HepG2 (cell line): ENCODE measurements around the gene AFF2. TPM values are rescaled to one million over a fixed set of nuclear protein-coding genes. Genes with fewer than 3 reads are reported as not detected.

Experiments
- ATAC-seq: fragments of 200-7000 bp; cut with Tn5 transposase; 3 replicates; pipeline ENCODE4 v1.9.1; 2020; ENCODE audit warnings: mild to moderate bottlenecking, moderate library complexity
- BruUV-seq: library from RNA; stranded (reverse); fragments of 400-500 nt; replicated peaks from 2 replicates; lab custom pipeline; 2021; lab: Mats Ljungman, UMichigan
- CTCF ChIA-PET: fragments of 300-600 bp; formaldehyde crosslinking; extraction: SDS; loops from one replicate; lab custom pipeline; 2021; ENCODE audit warnings: low total read pairs, inconsistent platforms, low intra/inter-chr PET ratio; lab: Yijun Ruan, JAX
- POLR2A ChIA-PET: fragments of 350-600 bp; sonication (Branson Sonifier 250); formaldehyde crosslinking; loops from one replicate; lab custom pipeline; 2020; ENCODE audit warnings: antibody characterized with exemption, inconsistent platforms; lab: Yijun Ruan, JAX
- DNase-seq: peaks from one replicate; pipeline ENCODE4 v3.0.0-alpha.2; 2015; ENCODE audit warnings: low spot score
- FAIRE-seq: peaks from 3 replicates; lab custom pipeline; 2011; peaks lifted over from hg19 to GRCh38; lab: Jason Lieb, UNC
- H2AFZ ChIP-seq: one replicate; pipeline ENCODE4 v1.6.1; 2011; ENCODE audit warnings: low read length, inconsistent platforms
- H3K27ac ChIP-seq: fragments of 300-600 bp; 3 replicates; pipeline ENCODE4 v1.8.0; 2011; ENCODE audit warnings: mixed run types, mild to moderate bottlenecking, mixed read lengths, low read length, inconsistent platforms; ENCODE audit not compliant: insufficient read depth; ENCODE audit errors: extremely low read length
- H3K27me3 ChIP-seq, 2 experiments: fragments of 200-600 bp in 1 of 2; 2 replicates in 1 of 2; 3 replicates in 1 of 2; pipeline versions ENCODE4 v1.6.0 to v1.8.0; 2011; ENCODE audit warnings: low read length in 2 of 2, mild to moderate bottlenecking in 2 of 2, moderate library complexity in 2 of 2, inconsistent platforms in 1 of 2; ENCODE audit not compliant: insufficient read depth in 2 of 2, control insufficient read depth in 1 of 2
- H3K36me3 ChIP-seq, 2 experiments: fragments of 200-600 bp in 1 of 2; replicated peaks in 1 of 2; 2 replicates in 1 of 2; 3 replicates in 1 of 2; pipeline versions ENCODE4 v1.5.1 to v1.8.0; 2011; ENCODE audit warnings: low read length in 2 of 2, inconsistent platforms in 1 of 2; ENCODE audit not compliant: insufficient read depth in 2 of 2, control insufficient read depth in 1 of 2
- H3K4me1 ChIP-seq: 2 replicates; pipeline ENCODE4 v1.5.1; 2012; ENCODE audit warnings: low read length, inconsistent platforms; ENCODE audit not compliant: insufficient read depth
- H3K4me2 ChIP-seq: 2 replicates; pipeline ENCODE4 v1.6.0; 2011; ENCODE audit warnings: low read depth, low read length, inconsistent platforms
- H3K4me3 ChIP-seq, 3 experiments: fragments of 200-600 bp in 1 of 3; sonication (generic), shearing (Covaris generic) in 1 of 3; replicated peaks in 1 of 3; 2 replicates each; pipeline ENCODE4 v1.5.1; 2011 to 2016; ENCODE audit warnings: low read length in 3 of 3, inconsistent platforms in 2 of 3, low read depth in 2 of 3, mild to moderate bottlenecking in 2 of 3, control low read depth in 1 of 3, mixed read lengths in 1 of 3; ENCODE audit not compliant: insufficient read depth in 1 of 3
- H3K79me2 ChIP-seq: one replicate; pipeline ENCODE4 v1.6.1; 2011; ENCODE audit warnings: low read length, inconsistent platforms; ENCODE audit not compliant: insufficient read depth
- H3K9ac ChIP-seq: 2 replicates; pipeline ENCODE4 v1.6.0; 2011; ENCODE audit warnings: mild to moderate bottlenecking, low read depth, low read length, inconsistent platforms; ENCODE audit not compliant: insufficient read depth
- H3K9me3 ChIP-seq: 2 replicates; pipeline ENCODE4 v1.5.1; 2012; ENCODE audit warnings: mild to moderate bottlenecking, low read length
- H4K20me1 ChIP-seq: 2 replicates; pipeline ENCODE4 v1.6.0; 2011; ENCODE audit warnings: inconsistent platforms, mild to moderate bottlenecking, low read length, moderate library complexity; ENCODE audit not compliant: insufficient read depth
- CEBPB ChIP-seq: IDR thresholded peaks from 2 replicates; pipeline ENCODE4 v1.6.1; 2011; ENCODE audit warnings: low read depth, low read length, improper control_type of control experiment, borderline replicate concordance
- CREB1 ChIP-seq, 2 experiments: fragments of 450-650 bp in 1 of 2; IDR thresholded peaks; 2 replicates each; pipeline ENCODE4 v1.6.1; 2016 to 2017; ENCODE audit warnings: control low read depth in 1 of 2, mild to moderate bottlenecking in 1 of 2, missing compliant biosample characterization in 1 of 2, missing genetic modification characterization in 1 of 2
- EEA1 ChIP-seq: sonication (generic); formaldehyde crosslinking; IDR thresholded peaks from 2 replicates; pipeline ENCODE4 v1.5.1; 2020; ENCODE audit warnings: mild to moderate bottlenecking, missing genetic modification reagents, borderline replicate concordance
- GMEB1 ChIP-seq: sonication (generic); formaldehyde crosslinking; IDR thresholded peaks from 2 replicates; pipeline ENCODE4 v1.5.1; 2020; ENCODE audit warnings: missing genetic modification reagents, mild to moderate bottlenecking, borderline replicate concordance
- MBNL3 ChIP-seq: fragments of 250-450 bp; sonication (Bioruptor Pico); conservative IDR thresholded peaks from 2 replicates; pipeline ENCODE4 v1.8.0; 2022; ENCODE audit warnings: mild to moderate bottlenecking, inconsistent platforms
- NR2F6 ChIP-seq, 2 experiments: IDR thresholded peaks; 2 replicates each; pipeline ENCODE4 v1.6.1; 2016; ENCODE audit warnings: antibody characterized with exemption in 1 of 2, mild to moderate bottlenecking in 1 of 2
- PBX3 ChIP-seq: sonication (generic); formaldehyde crosslinking; IDR thresholded peaks from 2 replicates; pipeline ENCODE4 v1.8.1; 2023; ENCODE audit warnings: missing genetic modification reagents, inconsistent platforms, borderline replicate concordance
- STAG1 ChIP-seq: sonication (generic); formaldehyde crosslinking; IDR thresholded peaks from 2 replicates; pipeline ENCODE4 v1.4.0; 2020; ENCODE audit warnings: missing genetic modification reagents
- ZNF180 ChIP-seq: sonication (generic); formaldehyde crosslinking; IDR thresholded peaks from 2 replicates; pipeline ENCODE4 v1.4.0; 2020; ENCODE audit warnings: low read depth, missing genetic modification reagents, borderline replicate concordance
- ZNF326 ChIP-seq: sonication (generic); formaldehyde crosslinking; IDR thresholded peaks from 2 replicates; pipeline ENCODE4 v1.4.0; 2020; ENCODE audit warnings: missing genetic modification reagents, borderline replicate concordance
- ZNF746 ChIP-seq: sonication (generic); formaldehyde crosslinking; IDR thresholded peaks from 2 replicates; pipeline ENCODE4 v1.8.0; 2022; ENCODE audit warnings: mild to moderate bottlenecking, missing genetic modification reagents
- ZSCAN12 ChIP-seq: sonication (generic); formaldehyde crosslinking; IDR thresholded peaks from 2 replicates; pipeline ENCODE4 v1.9.0; 2021; ENCODE audit warnings: mild to moderate bottlenecking, missing genetic modification reagents
- WGBS: methylation state at CpG from one replicate; pipeline ENCODE4 v1.1.6; 2017; ENCODE audit warnings: low lambda C conversion rate; 5-methylcytosine and 5-hydroxymethylcytosine counted together
- in situ Hi-C: cut with HindIII; loops from 2 replicates; pipeline ENCODE4 v1.10.0; 2017; ENCODE audit warnings: low pct_unique_long_range_greater_than_20kb; ENCODE audit not compliant: extremely low pct_ligation_motif_present
- intact Hi-C: fragments of 100-400 bp; cut with micrococcal nuclease; formaldehyde crosslinking; loops from one replicate; pipeline ENCODE4 v1.10.0; 2022; ENCODE audit not compliant: unreplicated experiment
- polyA plus RNA-seq, 8 experiments: library from polyadenylated mRNA; depleted of rRNA in 3 of 8; stranded (reverse) in 7 of 8; unstranded in 1 of 8; fragments of >200 nt; fragmentation: Illumina TruSeq in 4 of 8; extraction: Trizol in 4 of 8; gene quantifications; 2 replicates each; pipeline versions ENCODE4 v1.2.1 to v1.2.3, GENCODE V29; 2011 to 2016; ENCODE audit warnings: low read depth in 4 of 8, missing spikeins in 1 of 8, mixed read lengths in 1 of 8; ENCODE audit not compliant: insufficient read depth in 1 of 8
- total RNA-seq, 5 experiments: library from RNA; depleted of rRNA; stranded (reverse); fragments of >200 nt; fragmentation: Illumina TruSeq; extraction: Trizol; gene quantifications; 2 replicates each; pipeline ENCODE4 v1.2.3, GENCODE V29; 2016; ENCODE audit warnings: low read depth in 1 of 5

Gene AFF2
- total and polyA plus RNA-seq, 2 of the 13 experiments (the other 11 are each of a cell fraction or from before 2014, with no cell fraction given), result not detected

- in situ Hi-C loops, result no loop called here
- intact Hi-C loops, result no loop called here
- TF ChIP-seq ZNF180 (CRISPR knock-in tag) (no peak), CEBPB (peak; percentile 46; the same call in 1 of the 2 replicates)
- TF ChIP-seq, all 625 proteins: peak for 1
- no peaks in the 10 kb centered on the region for H4K20me1 ChIP-seq
- no peak overlapping the region for H2AFZ ChIP-seq
- H3K4me3 ChIP-seq, result no peak overlapping the region
- no peaks in the 10 kb centered on the region for H3K79me2 ChIP-seq
- BruUV-seq, result no TSS peak
- H3K9ac ChIP-seq, result no peak overlapping the region
- FAIRE-seq (no peak), DNase-seq (no peak), ATAC-seq (no peak)
- no peak overlapping the region for H3K27ac ChIP-seq
- POLR2A ChIA-PET, result no interaction called here
- H3K27me3 ChIP-seq, result no peaks in the 10 kb centered on the region
- H3K9me3 ChIP-seq, result no peaks in the 10 kb centered on the region
- H3K36me3 ChIP-seq, result no peaks in the 10 kb centered on the region
- H3K4me1 ChIP-seq, result no peaks in the 10 kb centered on the region
- no peak overlapping the region for H3K4me2 ChIP-seq
- CTCF ChIA-PET, result no interaction called here
- 50% methylated on average over 4 of the region's 4 CpGs for WGBS
Measured at GRCh38 chrX:148961985-148962384, 461.6 kb downstream of the AFF2 start.

- ChIA-PET CTCF (no interaction called here), POLR2A (no interaction called here)
- no peaks in the 10 kb centered on the region for H3K36me3 ChIP-seq
- intact Hi-C loops (no loop called here), in situ Hi-C loops (no loop called here)
- H3K27ac ChIP-seq, result no peak overlapping the region
- H2AFZ ChIP-seq, result no peak overlapping the region
- H3K4me3 ChIP-seq, result no peak overlapping the region
- H3K9ac ChIP-seq, result no peak overlapping the region
- no peaks in the 10 kb centered on the region for H3K79me2 ChIP-seq
- WGBS, result 7% methylated on average over 4 of the region's 8 CpGs
- H3K4me2 ChIP-seq, result no peak overlapping the region
- no peaks in the 10 kb centered on the region for H4K20me1 ChIP-seq
- H3K4me1 ChIP-seq, result no peaks in the 10 kb centered on the region
- H3K27me3 ChIP-seq, result no peaks in the 10 kb centered on the region
- FAIRE-seq, result no peak
- no peak for ATAC-seq
- DNase-seq, result no peak
- BruUV-seq, result no TSS peak
- H3K9me3 ChIP-seq, result no peaks in the 10 kb centered on the region
- TF ChIP-seq NR2F6 (IDR thresholded peaks at IDR 0.05) (no peak), NR2F6 (CRISPR knock-in tag; IDR thresholded peaks at IDR 0.05) (no peak), ZNF746 (CRISPR knock-in tag) (no peak), ZNF326 (CRISPR knock-in tag) (no peak), EEA1 (CRISPR knock-in tag) (no peak), GMEB1 (no peak), ZSCAN12 (CRISPR knock-in tag) (no peak), PBX3 (CRISPR knock-in tag) (no peak), MBNL3 (CRISPR knock-in tag) (no peak), STAG1 (CRISPR knock-in tag) (no peak), CREB1 (IDR thresholded peaks at IDR 0.05) (no peak), CREB1 (CRISPR knock-in tag; IDR thresholded peaks at IDR 0.05) (no peak)
Measured at GRCh38 chrX:148976571-148977400, 476.4 kb downstream of the AFF2 start.
